NCI-H748 (cell line): ENCODE results near the gene ARHGEF12.

Source experiments
- DNase-seq: peaks from one replicate; lab custom pipeline; 2025; ENCODE audit not compliant: unreplicated experiment; lab: John Stamatoyannopoulos, UW

Gene ARHGEF12

DNA sequence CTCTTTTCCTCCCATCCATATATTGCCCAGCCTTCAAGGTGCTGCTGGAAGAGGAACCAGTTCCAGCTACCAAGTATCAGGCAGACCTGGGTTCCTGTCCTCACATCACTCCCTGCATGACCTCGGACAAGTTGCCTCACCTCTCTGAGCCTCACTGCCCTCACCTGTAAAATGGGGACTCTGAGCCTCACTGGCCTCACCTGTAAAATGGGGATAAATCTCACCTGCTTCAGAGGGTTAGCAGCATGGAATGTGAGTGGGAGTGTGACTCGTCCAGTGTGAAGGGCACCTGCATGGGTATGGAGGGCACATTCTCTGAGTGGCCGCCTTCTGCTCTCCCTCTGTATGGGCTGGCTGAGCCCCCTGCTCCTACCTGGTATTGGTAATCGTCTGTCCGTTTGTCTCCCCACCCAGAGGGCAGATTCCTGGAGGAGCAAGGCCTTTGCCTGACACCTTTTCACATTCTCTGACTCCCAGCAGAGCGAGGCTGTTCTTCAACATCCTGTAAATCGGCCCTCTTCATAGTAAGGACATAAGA, 179.0 kb downstream of the ARHGEF12 start:
- no peak for DNase-seq

DNA sequence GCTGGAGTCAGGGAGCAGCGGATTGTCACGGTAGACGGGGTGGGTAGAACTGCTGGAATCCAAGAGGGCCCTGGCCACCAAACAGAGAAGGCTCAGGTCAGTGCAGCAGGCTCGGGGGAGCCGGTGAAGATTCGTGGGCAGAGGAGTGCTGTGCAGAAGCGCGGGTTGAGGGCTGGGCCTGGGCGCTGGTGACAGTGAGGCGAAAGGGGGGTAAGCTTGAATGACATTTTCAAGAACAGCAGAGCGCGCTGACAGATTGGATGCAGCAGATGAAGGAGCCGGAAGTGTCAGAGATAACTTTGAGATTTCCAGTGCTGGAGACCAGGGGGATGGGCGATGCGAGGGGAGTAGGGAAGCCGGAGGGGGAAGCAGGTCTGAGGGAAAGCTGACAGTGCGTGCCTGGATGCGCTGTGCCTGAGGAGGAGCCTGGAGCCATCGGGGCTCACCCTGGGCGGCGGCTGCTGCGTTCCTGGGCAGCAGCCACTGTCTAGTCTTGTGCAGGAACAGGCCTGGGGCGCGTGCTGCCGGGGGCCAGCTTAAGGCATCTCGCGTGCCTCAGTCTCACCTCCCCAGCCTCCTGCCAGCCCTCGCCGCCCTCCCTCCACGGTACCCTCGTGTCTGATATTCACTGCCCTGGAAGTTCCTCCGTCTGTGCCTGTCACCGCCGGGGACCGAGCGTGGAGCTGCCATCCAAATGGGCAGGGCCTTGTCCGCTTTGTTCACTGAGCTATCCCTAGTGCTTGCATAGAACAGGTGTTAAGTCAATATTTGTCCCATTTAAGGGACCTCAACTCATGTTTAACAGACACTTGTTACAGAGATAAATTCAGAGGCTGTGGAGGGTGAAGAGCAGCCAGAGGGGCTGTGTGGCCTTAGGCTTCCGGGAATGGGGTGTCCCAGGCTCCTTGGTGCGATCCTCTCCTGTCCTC, 180.5 kb downstream of the ARHGEF12 start:
- no peak for DNase-seq

DNA sequence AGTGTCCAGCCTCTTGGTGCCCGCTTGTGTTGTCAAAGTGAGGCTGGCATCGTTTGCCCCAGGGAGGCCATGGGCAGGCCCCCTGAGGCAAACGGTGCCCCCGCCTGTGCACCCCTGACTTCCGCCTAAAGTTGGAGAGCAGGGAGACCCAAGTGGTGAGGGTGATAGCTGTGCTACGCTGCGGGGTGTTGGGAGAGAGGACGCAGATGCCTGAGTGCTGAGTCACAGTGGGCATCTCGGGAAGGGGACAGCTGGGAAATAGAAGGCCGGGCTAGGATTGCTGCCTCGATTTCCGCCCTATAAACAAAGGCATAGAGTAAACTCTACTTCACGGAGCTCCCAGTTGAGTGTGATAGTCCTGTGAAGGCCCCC, 181.2 kb downstream of the ARHGEF12 start:
- DNase-seq = no peak

DNA sequence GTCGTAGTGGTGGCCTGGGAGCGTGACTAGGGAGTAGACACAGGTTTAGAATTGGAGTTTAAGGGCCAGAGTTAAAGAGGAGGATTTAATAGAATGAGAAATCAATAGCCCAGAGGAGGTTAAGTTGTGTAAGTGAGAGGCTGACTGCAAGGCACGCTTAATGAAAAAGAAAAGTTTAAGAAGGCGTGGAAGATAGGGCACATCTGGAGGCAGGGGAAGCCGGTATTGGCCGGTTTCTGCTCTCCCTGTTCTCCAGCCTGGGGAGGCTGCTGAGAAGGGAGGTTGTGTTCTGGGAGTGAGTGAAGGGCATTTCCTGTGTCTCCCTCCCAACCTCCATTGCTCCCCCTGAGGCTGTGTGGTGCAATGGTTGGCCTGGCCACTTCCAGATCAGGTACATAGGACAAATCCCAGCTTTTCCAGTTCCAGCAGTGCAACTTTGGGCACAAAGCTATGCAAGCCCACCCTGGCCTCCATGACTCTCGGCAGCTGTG, 181.6 kb downstream of the ARHGEF12 start:
- DNase-seq = no peak

DNA sequence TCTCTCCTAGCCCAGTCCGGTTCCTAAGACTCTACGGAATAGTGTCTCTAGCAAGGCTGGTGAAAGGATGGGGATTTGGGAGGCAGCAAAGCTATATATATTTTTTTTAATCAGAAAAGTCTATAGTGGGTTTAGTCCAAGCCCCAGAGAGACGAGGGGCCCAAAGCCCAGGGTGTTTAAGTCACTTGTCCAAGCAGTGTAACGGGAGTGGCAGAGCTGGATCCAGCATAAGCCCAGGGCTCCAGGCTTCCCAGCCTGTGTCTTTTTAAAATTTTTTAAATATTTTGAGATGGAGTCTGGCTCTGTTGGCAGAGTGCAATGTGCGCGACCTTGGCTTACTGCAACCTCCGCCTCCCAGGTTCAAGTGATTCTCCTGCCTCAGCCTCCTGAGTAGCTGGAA, 182.1 kb downstream of the ARHGEF12 start:
- DNase-seq = no peak

DNA sequence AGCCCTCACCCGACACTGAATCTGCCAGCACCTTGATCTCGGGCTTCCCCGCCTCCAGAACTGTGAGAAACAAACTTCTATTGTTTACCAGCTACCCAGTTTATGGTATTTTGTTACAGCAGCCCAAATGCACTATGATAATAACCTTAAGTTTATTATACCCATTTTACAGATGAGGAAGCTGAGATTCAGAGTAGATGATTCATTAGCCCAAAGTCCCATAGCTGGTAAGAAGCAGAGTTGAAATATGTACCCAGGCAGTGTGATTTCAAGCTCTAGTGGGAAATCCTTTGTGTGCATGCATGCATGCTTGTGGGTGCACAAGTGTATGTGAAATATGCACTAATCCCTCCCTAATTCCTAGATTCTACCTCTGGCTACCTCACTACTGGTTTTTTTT, 183.3 kb downstream of the ARHGEF12 start:
- no peak for DNase-seq

DNA sequence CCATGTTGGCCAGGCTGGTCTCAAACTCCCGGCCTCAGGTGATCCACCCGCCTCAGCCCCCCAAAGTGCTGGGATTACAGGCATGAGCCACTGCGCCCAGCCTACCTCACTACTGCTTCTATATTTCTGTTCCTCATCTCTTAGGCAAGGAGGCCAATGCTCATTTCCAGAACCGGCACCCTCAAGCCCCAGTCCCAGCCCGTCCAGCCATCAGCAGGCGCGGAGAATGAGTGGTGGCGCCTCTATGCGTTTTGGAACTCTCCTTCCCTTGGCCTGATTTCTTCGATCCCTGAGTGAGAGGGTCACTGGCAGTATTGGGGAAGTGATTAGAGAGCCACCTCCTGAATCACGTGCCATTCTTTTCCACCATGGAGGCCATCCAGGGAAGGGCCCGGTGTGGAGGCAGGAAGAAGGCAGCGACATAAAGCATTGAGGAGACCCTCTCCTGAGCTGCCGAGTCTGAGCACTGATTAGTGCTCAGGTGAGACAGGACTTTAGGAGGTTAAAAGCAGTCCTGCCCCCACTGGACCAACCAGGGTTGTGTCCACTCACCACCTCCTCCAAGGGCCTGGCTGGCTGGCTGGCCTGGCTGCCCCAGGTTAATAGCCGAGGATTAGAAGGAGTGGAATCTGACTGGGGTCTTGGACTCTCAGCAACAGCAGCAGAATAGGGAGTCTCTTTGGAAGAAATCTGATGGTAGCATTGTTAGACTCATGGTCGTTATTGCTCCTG, 184.0 kb downstream of the ARHGEF12 start:
- no peak for DNase-seq

DNA sequence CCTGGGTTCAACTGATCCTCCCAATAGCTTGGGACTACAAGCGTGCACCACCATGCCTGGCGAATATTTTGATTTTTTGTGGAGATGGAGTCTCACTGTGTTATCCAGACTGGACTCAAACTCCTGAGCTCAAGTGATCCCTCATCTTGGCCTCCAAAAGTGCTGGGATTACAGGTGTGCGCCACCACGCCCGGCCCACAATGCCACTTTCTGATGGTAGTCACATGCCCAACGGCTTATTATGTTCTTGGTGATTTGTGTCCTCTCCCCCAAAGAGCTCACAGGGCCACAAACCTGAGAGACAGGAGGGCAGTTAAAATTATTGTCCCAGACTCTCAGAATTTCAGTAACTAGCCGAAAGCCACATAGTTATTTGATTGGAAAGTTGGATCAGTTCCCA, 185.0 kb downstream of the ARHGEF12 start:
- DNase-seq = no peak

DNA sequence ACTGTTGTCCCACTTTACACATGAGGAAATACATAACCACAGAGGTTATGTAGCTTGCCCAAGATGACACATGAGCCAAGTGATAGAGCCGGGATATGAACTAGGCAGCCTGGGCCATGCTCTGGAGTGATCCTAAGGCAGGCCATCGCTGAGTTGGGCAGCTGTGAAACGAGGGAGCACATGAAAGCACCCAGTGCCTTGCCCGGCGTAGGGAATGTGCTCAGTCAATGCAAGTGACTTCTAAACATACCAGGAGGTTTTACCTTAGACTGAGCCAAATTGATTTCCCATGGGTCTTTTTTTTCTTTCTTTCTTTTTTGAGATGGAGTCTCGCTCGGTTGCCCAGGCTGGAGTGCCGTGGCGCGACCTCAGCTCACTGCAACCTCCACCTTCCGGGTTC, 185.8 kb downstream of the ARHGEF12 start:
- DNase-seq = no peak

DNA sequence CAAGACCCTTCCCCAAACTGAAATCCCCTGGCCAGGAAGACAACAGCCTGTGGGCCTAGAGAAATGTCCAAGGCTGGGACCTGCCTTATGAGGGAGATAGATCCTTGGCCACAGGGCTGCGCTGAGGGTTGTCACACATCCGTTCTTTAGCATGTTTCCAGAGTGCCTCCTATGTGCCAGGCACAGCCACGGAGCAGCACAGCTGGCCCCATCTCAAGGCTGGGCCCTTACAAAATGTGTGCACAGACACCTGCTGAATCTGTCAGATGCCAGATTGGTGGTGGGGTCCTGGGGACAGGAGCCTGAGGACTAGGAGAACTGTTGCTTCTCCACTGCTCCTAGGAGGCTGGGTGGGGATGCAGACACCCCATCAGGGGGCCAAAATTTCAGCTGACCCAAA, 186.5 kb downstream of the ARHGEF12 start:
- DNase-seq = no peak

DNA sequence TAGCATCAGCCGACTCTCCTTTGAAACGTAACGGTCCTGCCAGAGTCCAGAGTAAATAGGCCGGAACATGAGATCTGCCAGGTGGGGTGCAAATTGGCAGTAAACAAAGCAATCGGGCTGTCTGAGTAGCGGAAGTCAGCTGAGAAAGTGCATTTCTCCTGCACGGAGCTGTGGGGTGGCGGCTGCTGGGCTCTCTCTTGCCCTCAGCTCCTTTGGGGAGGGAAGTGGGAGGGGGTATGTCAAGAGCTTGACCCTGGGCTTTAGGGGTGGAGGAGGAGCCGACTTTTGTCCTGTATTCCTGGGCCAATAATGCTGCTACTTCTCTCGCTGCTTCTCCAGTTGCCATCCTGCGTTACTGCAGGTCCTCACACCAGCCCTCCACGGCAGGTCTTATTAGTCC, 187.0 kb downstream of the ARHGEF12 start:
- peak; percentile 56 for DNase-seq

DNA sequence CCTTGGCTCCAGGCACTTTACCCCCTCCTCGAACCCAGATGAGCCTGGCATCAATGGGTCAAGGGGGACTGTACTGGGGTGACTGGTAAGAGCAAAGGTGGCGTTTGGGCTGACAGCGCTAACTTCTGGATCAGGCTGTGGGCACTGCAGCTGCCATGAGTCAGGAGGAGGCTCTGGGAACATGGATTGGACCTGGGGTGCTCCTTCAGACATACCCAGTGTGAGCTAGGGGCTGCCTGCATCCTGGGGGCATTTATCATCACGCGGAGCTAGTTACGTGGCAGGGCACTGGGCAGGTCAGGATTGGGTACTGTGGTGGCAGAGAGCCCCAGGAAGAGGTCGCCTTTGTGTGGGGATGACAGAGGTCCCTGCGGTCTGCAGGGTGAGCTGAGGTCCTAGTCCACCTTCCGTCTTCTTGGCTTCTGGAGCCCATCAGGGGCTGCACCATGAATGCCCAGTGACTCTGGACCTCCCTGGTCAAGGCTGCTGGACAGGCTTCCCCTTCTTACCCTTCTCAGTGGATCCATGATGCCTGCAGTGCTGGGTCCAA, 188.4 kb downstream of the ARHGEF12 start:
- no peak for DNase-seq

DNA sequence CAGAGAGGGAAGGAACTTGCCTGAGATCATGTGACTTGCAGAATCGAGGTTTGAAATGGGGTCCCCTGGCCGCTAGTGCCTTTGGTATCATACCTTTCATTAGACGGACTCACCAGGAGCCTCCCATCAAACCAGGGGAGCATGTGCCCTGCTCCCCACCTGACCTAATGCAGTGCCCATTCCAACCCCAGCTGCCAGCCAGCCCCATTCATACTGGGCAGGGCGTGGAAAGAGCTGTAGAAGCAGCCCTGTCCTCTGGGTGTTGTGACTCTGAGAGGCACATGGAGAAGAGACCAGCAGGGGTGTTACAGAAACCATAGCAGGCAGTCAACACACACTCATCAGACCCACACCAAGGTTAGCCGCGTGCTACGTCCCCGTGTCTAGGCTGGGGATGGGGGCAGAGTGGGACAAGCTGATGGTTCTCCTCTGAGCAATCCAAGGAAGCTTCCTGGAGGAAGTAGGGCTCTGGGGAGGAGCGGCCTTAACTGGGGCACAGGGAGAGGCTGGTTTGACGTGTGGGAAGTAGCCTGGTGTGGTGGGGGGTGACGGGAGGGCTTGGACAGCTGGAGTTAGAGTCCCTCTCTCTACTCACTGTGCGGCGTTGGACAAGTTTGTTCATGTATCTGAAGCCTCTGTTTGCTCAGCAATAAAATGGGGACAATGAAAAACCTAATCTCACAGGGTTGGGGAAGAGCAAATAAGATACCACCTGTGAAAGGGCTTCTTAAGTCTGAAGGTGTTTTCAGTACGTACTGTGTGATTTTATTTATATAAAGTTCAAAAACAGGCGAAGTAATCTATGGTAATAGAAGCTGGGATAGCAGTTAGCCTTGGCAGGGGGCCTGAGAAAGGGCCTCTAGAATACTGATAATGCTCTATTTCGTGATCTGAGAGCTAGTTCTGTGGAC, 189.3 kb downstream of the ARHGEF12 start:
- DNase-seq = peak; percentile 56

DNA sequence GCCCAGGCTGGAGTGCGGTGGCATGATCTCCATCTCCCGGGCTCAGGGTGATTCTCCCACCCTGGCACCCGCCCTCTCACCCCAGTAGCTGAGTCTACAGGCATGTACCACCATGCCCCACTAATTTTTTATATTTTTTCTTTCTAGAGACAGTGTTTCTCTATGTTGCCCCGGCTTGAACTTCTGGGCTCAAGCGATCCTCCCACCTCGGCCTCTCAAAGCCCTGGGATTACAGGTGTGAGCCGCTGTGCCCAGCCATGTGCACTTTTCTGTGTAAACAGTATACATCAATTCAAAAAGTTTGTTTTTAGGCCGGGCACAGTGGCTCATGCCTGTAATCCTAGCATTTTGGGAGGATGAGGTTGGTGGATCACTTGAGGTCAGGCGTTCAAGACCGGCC, 190.0 kb downstream of the ARHGEF12 start:
- DNase-seq = no peak

DNA sequence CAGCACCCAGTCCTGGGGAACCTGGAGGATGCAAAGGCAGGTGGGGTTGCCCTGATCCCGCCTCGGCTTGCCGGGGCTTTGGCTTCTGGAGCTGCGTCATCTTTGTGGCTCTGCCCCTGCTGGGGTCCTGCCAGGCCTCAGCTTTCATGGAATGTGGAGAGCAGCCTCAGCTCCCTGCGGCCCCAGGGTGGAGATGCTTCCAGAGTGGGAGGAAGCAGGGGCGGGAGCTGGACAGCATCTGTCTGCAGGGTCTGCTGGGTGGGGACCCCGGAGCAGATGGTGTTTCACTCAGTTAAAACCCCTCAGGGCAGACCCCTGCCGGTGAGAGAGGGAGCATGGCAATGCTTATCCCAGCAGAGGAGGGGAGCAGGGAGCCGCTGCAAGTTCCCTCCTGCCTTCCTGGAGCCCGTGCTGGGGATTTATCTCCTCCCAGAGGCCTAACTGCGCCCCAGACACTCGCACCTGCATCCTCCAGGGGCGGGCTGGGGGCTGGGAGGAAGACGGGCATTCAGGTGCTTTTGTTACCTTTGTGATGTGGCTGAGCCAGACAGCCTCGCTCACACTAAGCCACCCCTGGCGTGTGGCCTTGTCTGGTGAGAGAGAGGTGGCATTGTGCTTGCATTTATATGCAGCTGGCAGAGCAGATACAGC, 191.0 kb downstream of the ARHGEF12 start:
- DNase-seq = peak; percentile 7

DNA sequence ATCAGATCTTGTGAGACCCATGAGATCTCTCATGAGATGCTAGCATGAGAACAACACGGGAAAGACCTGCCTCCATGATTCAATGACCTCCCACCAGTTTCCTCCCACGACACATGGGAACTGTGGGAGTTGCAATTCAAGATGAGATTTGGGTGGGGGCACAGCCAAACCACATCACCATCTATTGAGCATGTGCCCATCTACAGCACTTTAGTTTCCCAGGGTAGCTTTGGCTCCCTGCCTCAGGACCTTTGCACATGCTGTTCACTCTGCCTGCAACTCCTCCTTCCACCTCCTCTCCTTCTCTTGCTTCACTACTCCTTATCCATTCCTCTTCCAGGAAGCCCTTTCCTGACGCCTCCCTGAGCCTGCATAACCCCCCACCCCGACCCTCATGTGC, 192.5 kb downstream of the ARHGEF12 start:
- no peak for DNase-seq

DNA sequence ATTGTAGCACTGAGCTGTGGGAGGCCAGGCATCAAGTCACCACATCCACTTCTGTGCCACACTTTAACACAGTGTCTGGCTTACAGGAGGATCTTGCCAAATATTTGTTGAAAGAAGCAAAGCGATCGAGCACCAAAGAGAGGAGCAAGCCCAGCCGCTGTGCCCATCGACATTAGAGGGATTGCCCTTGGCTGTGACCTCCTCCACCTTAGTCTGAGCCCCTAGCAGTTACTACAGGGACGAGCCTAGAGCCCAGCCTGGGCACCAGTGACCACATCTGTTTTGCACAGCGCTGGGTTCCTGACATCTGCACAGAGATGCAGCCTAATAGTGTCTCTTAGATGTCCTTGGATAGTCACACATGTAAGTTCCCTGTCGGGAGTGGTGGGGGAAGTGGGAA, 193.0 kb downstream of the ARHGEF12 start:
- DNase-seq = no peak

DNA sequence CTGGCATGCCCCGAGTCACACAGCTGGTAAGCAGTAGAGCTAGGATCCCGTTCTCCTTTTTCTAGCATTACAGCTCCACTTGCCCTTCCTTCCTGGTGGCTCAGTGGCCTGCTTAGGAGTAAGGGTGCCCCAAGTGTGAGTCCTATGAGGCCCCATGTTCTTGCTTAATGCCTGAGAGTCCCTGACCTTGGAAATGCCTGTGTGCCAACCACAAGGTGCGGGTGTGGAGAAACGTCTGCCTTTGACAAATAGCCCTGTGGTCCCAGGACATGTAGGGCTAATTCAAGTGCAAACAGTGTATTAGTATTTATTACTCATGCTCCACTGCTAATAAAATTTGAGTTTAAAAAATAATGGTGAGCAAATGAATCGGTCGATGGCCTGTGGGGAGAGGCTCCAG, 193.7 kb downstream of the ARHGEF12 start:
- DNase-seq = no peak

DNA sequence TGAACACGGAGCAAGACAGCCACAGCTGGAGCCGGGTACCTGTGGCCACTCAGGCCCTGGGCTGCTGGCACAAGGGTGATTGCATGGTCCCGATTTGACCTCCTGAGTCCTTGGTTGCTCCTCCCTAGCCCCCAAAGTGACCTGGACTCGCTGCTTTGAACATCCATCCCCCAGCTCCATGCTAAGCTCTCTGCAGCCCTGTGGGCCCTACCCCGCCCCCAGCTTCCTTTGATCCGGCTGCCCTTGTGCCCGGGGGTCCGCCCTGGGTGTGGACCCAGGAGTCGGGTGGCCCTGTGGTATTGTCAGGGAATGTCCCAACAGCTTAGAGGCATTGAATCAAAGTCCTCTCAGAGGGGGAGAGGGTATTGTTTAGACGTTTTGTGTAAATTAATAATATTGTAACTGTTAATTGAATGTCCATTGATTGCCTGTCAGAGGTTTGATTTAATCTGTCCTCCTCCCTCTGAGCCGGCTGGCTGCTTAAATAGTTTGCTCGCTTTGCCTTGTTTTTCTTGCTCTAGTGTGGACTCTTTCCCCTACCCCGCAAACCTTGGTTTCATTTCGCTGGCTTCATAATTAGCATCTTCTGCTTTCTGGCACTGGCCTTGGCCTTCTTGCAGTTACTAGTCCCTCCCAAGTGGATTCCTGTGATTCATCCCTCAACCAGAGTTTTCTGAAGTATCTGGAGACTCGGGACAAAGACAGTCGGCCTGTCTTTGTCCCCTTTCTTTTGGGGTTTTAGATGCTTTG, 196.0 kb downstream of the ARHGEF12 start:
- no peak for DNase-seq
